MM.1S (cell line): ENCODE data around the gene COP1.

Experiments
- DNase-seq: peaks from one replicate; pipeline ENCODE4 v3.0.0-alpha.2; 2015
- H2AFZ ChIP-seq: fragments of 300-600 bp; sonication (generic); 2 replicates; pipeline ENCODE4 v1.6.0; 2016; ENCODE audit warnings: antibody characterized with exemption, low read length
- H3F3A ChIP-seq: fragments of 300-600 bp; sonication (generic); 2 replicates; pipeline ENCODE4 v1.6.1; 2016; ENCODE audit warnings: mild to moderate bottlenecking, antibody characterized with exemption, low read length, moderate library complexity, mixed read lengths; ENCODE audit not compliant: insufficient read depth
- H3K27ac ChIP-seq: fragments of 300-600 bp; sonication (generic); 2 replicates; pipeline ENCODE4 v1.5.1; 2016; ENCODE audit warnings: mild to moderate bottlenecking, low read length
- H3K27me3 ChIP-seq: fragments of 300-600 bp; sonication (generic); replicated peaks from 2 replicates; pipeline ENCODE4 v1.6.0; 2016; ENCODE audit warnings: low read length; ENCODE audit not compliant: insufficient read depth
- H3K36me3 ChIP-seq: fragments of 300-600 bp; sonication (generic); replicated peaks from 2 replicates; pipeline ENCODE4 v1.6.1; 2016; ENCODE audit warnings: mild to moderate bottlenecking, low read length, mixed read lengths; ENCODE audit not compliant: insufficient read depth
- H3K4me1 ChIP-seq: fragments of 300-600 bp; sonication (generic); 2 replicates; pipeline ENCODE4 v1.6.1; 2016; ENCODE audit warnings: low read length, mixed read lengths
- H3K4me2 ChIP-seq: fragments of 300-600 bp; sonication (generic); 2 replicates; pipeline ENCODE4 v1.6.0; 2016; ENCODE audit warnings: low read depth, low read length
- H3K4me3 ChIP-seq: fragments of 300-600 bp; sonication (generic); 2 replicates; pipeline ENCODE4 v1.5.1; 2016; ENCODE audit warnings: low read length, mixed read lengths
- H3K79me2 ChIP-seq: fragments of 300-600 bp; sonication (generic); 2 replicates; pipeline ENCODE4 v1.6.1; 2016; ENCODE audit warnings: mixed run types, low read length, mixed read lengths
- H3K9ac ChIP-seq: fragments of 300-600 bp; sonication (generic); 2 replicates; pipeline ENCODE4 v1.6.1; 2016; ENCODE audit warnings: low read length, mixed read lengths
- H3K9me2 ChIP-seq: fragments of 300-600 bp; sonication (generic); replicated peaks from 2 replicates; pipeline ENCODE4 v1.6.1; 2016; ENCODE audit warnings: mild to moderate bottlenecking, low read length, mixed read lengths; ENCODE audit not compliant: insufficient read depth
- H3K9me3 ChIP-seq: fragments of 300-600 bp; sonication (generic); replicated peaks from 2 replicates; pipeline ENCODE4 v1.6.1; 2016; ENCODE audit warnings: mild to moderate bottlenecking, low read length, mixed read lengths; ENCODE audit not compliant: insufficient read depth
- H4K20me1 ChIP-seq: fragments of 300-600 bp; sonication (generic); 2 replicates; pipeline ENCODE4 v1.6.1; 2016; ENCODE audit warnings: mild to moderate bottlenecking, low read length, moderate library complexity, mixed read lengths; ENCODE audit not compliant: insufficient read depth
- CTCF ChIP-seq: fragments of 300-600 bp; sonication (generic); IDR thresholded peaks from 2 replicates; pipeline ENCODE4 v1.5.1; 2016; ENCODE audit warnings: antibody characterized with exemption, low read length, mixed read lengths
- EZH2 ChIP-seq: fragments of 300-600 bp; sonication (generic); optimal IDR thresholded peaks from 2 replicates; pipeline ENCODE3; 2017; ENCODE audit warnings: low read depth, mild to moderate bottlenecking, antibody characterized with exemption, low read length, mixed read lengths
- EZH2phosphoT487 ChIP-seq: fragments of 300-600 bp; sonication (generic); IDR thresholded peaks from 2 replicates; pipeline ENCODE4 v1.6.1; 2018; ENCODE audit warnings: antibody characterized with exemption, low read length

The COP1 gene

GRCh38 chr1:176217461-176218099 lies 10.5 kb upstream of the COP1 start:
- Histone ChIP-seq H3F3A (no peaks in the 10 kb centered on the region), H3K79me2 (no peaks in the 10 kb centered on the region), H3K4me2 (no peak overlapping the region), H2AFZ (no peak overlapping the region), H3K27me3 (no peaks in the 10 kb centered on the region), H3K9me3 (no peaks in the 10 kb centered on the region), H3K4me3 (no peak overlapping the region), H3K9me2 (no peaks in the 10 kb centered on the region), H3K9ac (no peak overlapping the region), H3K36me3 (no peaks in the 10 kb centered on the region), H4K20me1 (no peaks in the 10 kb centered on the region), H3K27ac (no peak overlapping the region), H3K4me1 (no peaks in the 10 kb centered on the region)
- DNase-seq: no peak
- TF ChIP-seq EZH2phosphoT487 (no peak), CTCF (no peak), EZH2 (no peak)

GRCh38 chr1:176216031-176216430 lies 8.9 kb upstream of the COP1 start:
- Histone ChIP-seq H3K27ac (no peak overlapping the region), H3K9me3 (no peaks in the 10 kb centered on the region), H3K36me3 (no peaks in the 10 kb centered on the region), H2AFZ (no peak overlapping the region), H3K4me2 (no peak overlapping the region), H3K4me3 (no peak overlapping the region), H3K4me1 (no peaks in the 10 kb centered on the region), H3K27me3 (no peaks in the 10 kb centered on the region), H3F3A (no peaks in the 10 kb centered on the region), H3K79me2 (no peaks in the 10 kb centered on the region), H3K9me2 (no peaks in the 10 kb centered on the region), H4K20me1 (no peaks in the 10 kb centered on the region), H3K9ac (no peak overlapping the region)
- no peak for TF ChIP-seq EZH2phosphoT487
- TF ChIP-seq CTCF: no peak
- TF ChIP-seq EZH2: no peak
- no peak for DNase-seq

- no peak overlapping the region for H3K9ac ChIP-seq
- H3K9me3 ChIP-seq: no peaks in the 10 kb centered on the region
- H3F3A ChIP-seq: peaks cover 21% of the 10 kb centered on the region
- H3K4me2 ChIP-seq: no peak overlapping the region
- no peaks in the 10 kb centered on the region for H3K9me2 ChIP-seq
- TF ChIP-seq EZH2phosphoT487: no peak
- TF ChIP-seq CTCF: no peak
- no peak for TF ChIP-seq EZH2
- H2AFZ ChIP-seq: no peak overlapping the region
- no peaks in the 10 kb centered on the region for H4K20me1 ChIP-seq
- H3K4me3 ChIP-seq: no peak overlapping the region
- no peak overlapping the region for H3K27ac ChIP-seq
- H3K27me3 ChIP-seq: no peaks in the 10 kb centered on the region
- no peak for DNase-seq
- peaks cover 3% of the 10 kb centered on the region for H3K79me2 ChIP-seq
- no peaks in the 10 kb centered on the region for H3K36me3 ChIP-seq
- no peaks in the 10 kb centered on the region for H3K4me1 ChIP-seq
These were observed 4.5 kb upstream of the COP1 start for GRCh38 chr1:176211396-176212165.
